GM12878 (cell line): ENCODE results near the gene AHNAK. TPM values are rescaled to one million over a fixed set of nuclear protein-coding genes. Genes with fewer than 3 reads are reported as not detected.
A peak's percentile ranks its signal among the peaks of the same experiment; 100 is the strongest.

Experiments
- ATAC-seq: fragments of 200-7000 bp; cut with Tn5 transposase; 3 replicates; pipeline ENCODE4 v1.9.1; 2020; ENCODE audit warnings: mild to moderate bottlenecking, moderate library complexity
- BruUV-seq: library from RNA; stranded (reverse); fragments of 400-500 nt; replicated peaks from 2 replicates; lab custom pipeline; 2021; lab: Mats Ljungman, UMichigan
- CTCF ChIA-PET: fragments of 300-600 bp; sonication (Branson Sonifier 250); formaldehyde crosslinking; extraction: SDS; loops from one replicate; lab custom pipeline; 2021; ENCODE audit warnings: inconsistent platforms; lab: Yijun Ruan, JAX
- POLR2A ChIA-PET: fragments of 350-600 bp; formaldehyde crosslinking; extraction: SDS; loops from one replicate; lab custom pipeline; 2021; ENCODE audit warnings: inconsistent platforms; lab: Charles Lee
- RAD21 ChIA-PET: fragments of 300-600 bp; sonication (Branson Sonifier 250); formaldehyde crosslinking; loops from one replicate; lab custom pipeline; 2023; ENCODE audit warnings: antibody characterized with exemption; ENCODE audit not compliant: unreplicated experiment; lab: Charles Lee
- SMC1A ChIA-PET: fragments of 300-600 bp; sonication (Branson Sonifier 250); formaldehyde crosslinking; loops from one replicate; lab custom pipeline; 2023; ENCODE audit not compliant: unreplicated experiment, uncharacterized antibody; lab: Charles Lee
- DNase-seq: peaks from one replicate; pipeline ENCODE4 v3.0.0-alpha.2; 2011; ENCODE audit warnings: low read depth, low spot score
- FAIRE-seq: peaks from 3 replicates; lab custom pipeline; 2011; peaks lifted over from hg19 to GRCh38; lab: Jason Lieb, UNC
- H2AFZ ChIP-seq: 2 replicates; pipeline ENCODE4 v1.6.0; 2011; ENCODE audit warnings: low read depth, low read length, control low read depth; ENCODE audit not compliant: control insufficient read depth
- H3K27ac ChIP-seq: 2 replicates; pipeline ENCODE4 v1.5.1; 2011; ENCODE audit warnings: control low read depth; ENCODE audit not compliant: control insufficient read depth, insufficient read depth
- H3K27me3 ChIP-seq, 2 experiments: replicated peaks in 1 of 2; 2 replicates each; pipeline versions ENCODE4 v1.6.0 to v1.6.1; 2011; ENCODE audit warnings: low read length in 1 of 2; ENCODE audit not compliant: control insufficient read depth in 2 of 2, insufficient read depth in 2 of 2
- H3K36me3 ChIP-seq, 2 experiments: 2 replicates each; pipeline ENCODE4 v1.5.1; 2011; ENCODE audit warnings: low read length in 1 of 2; ENCODE audit not compliant: control insufficient read depth in 2 of 2, insufficient read depth in 2 of 2
- H3K4me1 ChIP-seq: 2 replicates; pipeline ENCODE4 v1.6.1; 2011; ENCODE audit warnings: mild to moderate bottlenecking, low read length, moderate library complexity, mixed read lengths; ENCODE audit not compliant: control insufficient read depth, insufficient read depth
- H3K4me2 ChIP-seq: 2 replicates; pipeline ENCODE4 v1.6.0; 2011; ENCODE audit warnings: control low read depth; ENCODE audit not compliant: control insufficient read depth, insufficient read depth
- H3K4me3 ChIP-seq: fragments of 200-600 bp; sonication (generic); 2 replicates; pipeline ENCODE4 v1.5.1; 2016
- H3K79me2 ChIP-seq: 2 replicates; pipeline ENCODE4 v1.6.0; 2011; ENCODE audit warnings: low read length; ENCODE audit not compliant: control insufficient read depth, insufficient read depth
- H3K9ac ChIP-seq: 2 replicates; pipeline ENCODE4 v1.8.0; 2011; ENCODE audit warnings: low read length, control low read depth, mixed read lengths; ENCODE audit not compliant: control insufficient read depth, insufficient read depth
- H3K9me3 ChIP-seq: replicated peaks from 3 replicates; pipeline ENCODE4 v1.5.1; 2011; ENCODE audit warnings: mild to moderate bottlenecking, low read length; ENCODE audit not compliant: control insufficient read depth, insufficient read depth
- H4K20me1 ChIP-seq: 2 replicates; pipeline ENCODE4 v1.6.0; 2011; ENCODE audit not compliant: control insufficient read depth, insufficient read depth
- ATF7 ChIP-seq: fragments of 450-650 bp; IDR thresholded peaks from 2 replicates; pipeline ENCODE4 v1.6.1; 2016; ENCODE audit warnings: low read depth, mild to moderate bottlenecking
- BCL11A ChIP-seq: IDR thresholded peaks from 2 replicates; pipeline ENCODE4 v1.6.1; 2011; ENCODE audit warnings: low read depth, low read length
- BHLHE40 ChIP-seq, 2 experiments: fragments of 450-650 bp in 1 of 2; IDR thresholded peaks; 2 replicates each; pipeline ENCODE4 v1.6.1; 2011 to 2017; ENCODE audit warnings: low read depth in 2 of 2, borderline replicate concordance in 1 of 2, improper control_type of control experiment in 1 of 2, low read length in 1 of 2, mild to moderate bottlenecking in 1 of 2
- CBFB ChIP-seq: IDR thresholded peaks from 2 replicates; pipeline ENCODE4 v1.6.1; 2016; ENCODE audit warnings: antibody characterized with exemption, low read depth
- CUX1 ChIP-seq: IDR thresholded peaks from 2 replicates; pipeline ENCODE4 v1.6.1; 2012; ENCODE audit warnings: improper control_type of control experiment, low read depth, low read length; ENCODE audit not compliant: insufficient replicate concordance
- DPF2 ChIP-seq: fragments of 450-650 bp; IDR thresholded peaks from 2 replicates; pipeline ENCODE4 v1.6.1; 2017; ENCODE audit warnings: mild to moderate bottlenecking
- RAD51 ChIP-seq: fragments of 450-650 bp; IDR thresholded peaks from 2 replicates; pipeline ENCODE4 v1.6.1; 2016; ENCODE audit warnings: moderate library complexity, mild to moderate bottlenecking, inconsistent platforms
- RELA ChIP-seq: fragments of 450-650 bp; IDR thresholded peaks from 2 replicates; pipeline ENCODE4 v1.8.0; 2014; ENCODE audit warnings: borderline replicate concordance; ENCODE audit not compliant: partially characterized antibody
- RUNX3 ChIP-seq: IDR thresholded peaks from 2 replicates; pipeline ENCODE4 v1.6.1; 2012; ENCODE audit warnings: low read length, inconsistent platforms
- SREBF2 ChIP-seq: IDR thresholded peaks from 2 replicates; pipeline ENCODE4 v1.6.1; 2012; ENCODE audit warnings: mild to moderate bottlenecking, low read length
- SUPT20H ChIP-seq: IDR thresholded peaks from 2 replicates; pipeline ENCODE4 v1.6.1; 2011; ENCODE audit warnings: low read depth, mild to moderate bottlenecking, low read length, moderate library complexity, borderline replicate concordance; ENCODE audit not compliant: control insufficient read depth
- WGBS: methylation state at CpG from one replicate; pipeline ENCODE4 v1.1.6; 2016; ENCODE audit warnings: low lambda C conversion rate; ENCODE audit not compliant: insufficient replicate concordance, insufficient coverage; ENCODE audit errors: missing lambda C conversion rate; 5-methylcytosine and 5-hydroxymethylcytosine counted together
- in situ Hi-C: fragments of 300-500 bp; cut with MboI; formaldehyde crosslinking; loops from 9 replicates; pipeline ENCODE4 v1.14.3; 2018; ENCODE audit warnings: mixed read lengths
- intact Hi-C: fragments of 100-400 bp; cut with micrococcal nuclease; formaldehyde crosslinking; loops from one replicate; pipeline ENCODE4 v1.14.2; 2022; ENCODE audit not compliant: unreplicated experiment
- polyA plus RNA-seq, 11 experiments: library from polyadenylated mRNA; depleted of rRNA in 4 of 11; unstranded in 6 of 11; stranded (reverse) in 5 of 11; fragments of >200 nt; fragmentation: Nextera tagmentation in 4 of 11; fragmentation: Illumina TruSeq in 1 of 11; extraction: Ambion mirVana in 4 of 11; extraction: Trizol in 1 of 11; gene quantifications; 1 replicate in 1 of 11; 2 replicates in 10 of 11; pipeline versions ENCODE4 v1.2.1 to v1.2.3, GENCODE V29; 2011 to 2016; ENCODE audit warnings: inconsistent platforms in 2 of 11, missing spikeins in 2 of 11, low read depth in 1 of 11
- total RNA-seq, 4 experiments: library from RNA; depleted of rRNA in 3 of 4; stranded (reverse); fragments of >200 nt in 3 of 4; fragmentation: Illumina TruSeq in 1 of 4; extraction: Trizol in 1 of 4; gene quantifications; 2 replicates each; pipeline versions ENCODE4 v1.2.1 to v1.2.3, GENCODE V29; 2013 to 2021
- TF ChIP-seq, protein P1 (sequence below): fragments of 450-650 bp; IDR thresholded peaks from 2 replicates; pipeline ENCODE4 v1.6.1; 2017; ENCODE audit warnings: mild to moderate bottlenecking, moderate library complexity

AHNAK gene
- total and polyA plus RNA-seq, 10 of the 15 experiments (the other 5 are each of a cell fraction or from before 2014, with no cell fraction given), result 0.76 to 90.3 (median 19.4) TPM

DNA sequence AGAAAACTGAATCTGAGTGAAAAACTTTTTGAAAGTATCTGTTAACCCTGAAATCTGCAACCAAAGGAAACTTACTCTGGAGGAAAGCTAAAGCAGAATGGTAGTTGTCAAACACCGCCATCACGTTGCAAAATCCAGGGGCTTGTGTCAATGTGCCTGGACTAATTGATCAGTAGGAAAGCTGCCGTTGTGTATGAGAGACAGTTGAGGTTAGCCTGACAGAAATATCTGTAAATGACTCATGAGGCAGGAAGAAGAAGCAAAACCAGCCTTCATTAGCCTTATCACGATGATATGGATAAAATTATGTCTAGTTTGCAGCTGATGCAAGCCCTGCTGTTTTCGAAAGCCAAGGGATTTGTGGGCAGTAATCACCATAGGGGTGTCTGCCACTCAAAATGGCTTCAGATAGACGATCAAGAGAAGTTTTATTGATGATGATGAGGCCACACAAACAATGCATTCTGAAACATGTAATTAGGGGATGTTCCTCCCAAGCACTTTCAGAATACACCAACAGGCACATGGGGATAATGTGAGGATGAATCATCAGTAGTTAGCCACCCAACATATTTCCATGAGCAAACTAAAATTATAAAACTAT lies 118.9 kb downstream of the AHNAK start:
- FAIRE-seq (peak; percentile 82), ATAC-seq (peak; percentile 76), DNase-seq (peak; percentile 41)
- Histone ChIP-seq H3K4me1 (peaks cover 7% of the 10 kb centered on the region), H3K27ac (no peak overlapping the region), H3K9me3 (no peaks in the 10 kb centered on the region), H3K4me3 (no peak overlapping the region), H3K79me2 (no peaks in the 10 kb centered on the region), H3K36me3 (no peaks in the 10 kb centered on the region), H3K27me3 (no peaks in the 10 kb centered on the region; a peak in 1 of 4 replicates), H3K4me2 (peak overlapping the region; percentile 54), H2AFZ (peak overlapping the region; percentile 66), H3K9ac (no peak overlapping the region), H4K20me1 (no peaks in the 10 kb centered on the region)
- ChIA-PET SMC1A (interaction anchor here (1.2 to 7.4 kb wide), 10 partner anchors 9 to 132 kb away, joined by 3 to 116 read pairs (median 4); no protein-coding TSS in a partner anchor), POLR2A (interaction anchor here (0.6 to 3.1 kb wide), 10 partner anchors 15 to 270 kb away, joined by 3 to 17 read pairs (median 3); partner anchors contain the start of gene MTA2), CTCF (interaction anchor here (0.7 to 12.5 kb wide), 13 partner anchors 11 to 266 kb away, joined by 3 to 280 read pairs (median 4); no protein-coding TSS in a partner anchor), RAD21 (interaction anchor here (1.0 to 5.5 kb wide), 7 partner anchors 10 to 164 kb away, joined by 3 to 41 read pairs (median 6); partner anchors contain the start of gene TUT1)
- in situ Hi-C loops, result loop anchor here (10.0 kb wide), 3 partner anchors 127 to 437 kb away; no protein-coding TSS in a partner anchor
- WGBS, result 22% methylated on average over 6 of the region's 6 CpGs
- BruUV-seq, result no TSS peak
- intact Hi-C loops, result loop anchor here (10.0 kb wide), 1 partner anchor 437 kb away; no protein-coding TSS in a partner anchor
- TF ChIP-seq CBFB (no peak), SUPT20H (no peak), RELA (no peak), CUX1 (peak; percentile 54), RAD51 (0 out of 2 replicates have a peak, but pooled peaks have one; percentile 15), ATF7 (peak; percentile 77; the same call in 1 of the 2 replicates), RUNX3 (peak; percentile 47), BCL11A (peak; percentile 49; the same call in 1 of the 2 replicates), DPF2 (peak; percentile 88), SREBF2 (no peak), BHLHE40 (IDR thresholded peaks at IDR 0.05; ENCODE audit: borderline replicate concordance in 1 of 2, low read depth in 2 of 2, low read length in 1 of 2) (peak; percentile 18 to 43; a peak in 3 of 4 replicates)
- TF ChIP-seq, protein P1, sequence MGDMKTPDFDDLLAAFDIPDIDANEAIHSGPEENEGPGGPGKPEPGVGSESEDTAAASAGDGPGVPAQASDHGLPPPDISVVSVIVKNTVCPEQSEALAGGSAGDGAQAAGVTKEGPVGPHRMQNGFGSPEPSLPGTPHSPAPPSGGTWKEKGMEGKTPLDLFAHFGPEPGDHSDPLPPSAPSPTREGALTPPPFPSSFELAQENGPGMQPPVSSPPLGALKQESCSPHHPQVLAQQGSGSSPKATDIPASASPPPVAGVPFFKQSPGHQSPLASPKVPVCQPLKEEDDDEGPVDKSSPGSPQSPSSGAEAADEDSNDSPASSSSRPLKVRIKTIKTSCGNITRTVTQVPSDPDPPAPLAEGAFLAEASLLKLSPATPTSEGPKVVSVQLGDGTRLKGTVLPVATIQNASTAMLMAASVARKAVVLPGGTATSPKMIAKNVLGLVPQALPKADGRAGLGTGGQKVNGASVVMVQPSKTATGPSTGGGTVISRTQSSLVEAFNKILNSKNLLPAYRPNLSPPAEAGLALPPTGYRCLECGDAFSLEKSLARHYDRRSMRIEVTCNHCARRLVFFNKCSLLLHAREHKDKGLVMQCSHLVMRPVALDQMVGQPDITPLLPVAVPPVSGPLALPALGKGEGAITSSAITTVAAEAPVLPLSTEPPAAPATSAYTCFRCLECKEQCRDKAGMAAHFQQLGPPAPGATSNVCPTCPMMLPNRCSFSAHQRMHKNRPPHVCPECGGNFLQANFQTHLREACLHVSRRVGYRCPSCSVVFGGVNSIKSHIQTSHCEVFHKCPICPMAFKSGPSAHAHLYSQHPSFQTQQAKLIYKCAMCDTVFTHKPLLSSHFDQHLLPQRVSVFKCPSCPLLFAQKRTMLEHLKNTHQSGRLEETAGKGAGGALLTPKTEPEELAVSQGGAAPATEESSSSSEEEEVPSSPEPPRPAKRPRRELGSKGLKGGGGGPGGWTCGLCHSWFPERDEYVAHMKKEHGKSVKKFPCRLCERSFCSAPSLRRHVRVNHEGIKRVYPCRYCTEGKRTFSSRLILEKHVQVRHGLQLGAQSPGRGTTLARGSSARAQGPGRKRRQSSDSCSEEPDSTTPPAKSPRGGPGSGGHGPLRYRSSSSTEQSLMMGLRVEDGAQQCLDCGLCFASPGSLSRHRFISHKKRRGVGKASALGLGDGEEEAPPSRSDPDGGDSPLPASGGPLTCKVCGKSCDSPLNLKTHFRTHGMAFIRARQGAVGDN, result peak; percentile 42; the same call in 1 of the 2 replicates
